ENCODE data around the gene FARSB.

The FARSB gene

GRCh38 chr2:222653280-222653679 is 2.6 kb downstream of the FARSB start:
- DNase-seq, result no peak
- no peaks in the 10 kb centered on the region for H3K9me3 ChIP-seq
- H3K36me3 ChIP-seq, result peaks cover 22% of the 10 kb centered on the region
- no peak for TF ChIP-seq CTCF (IDR thresholded peaks at IDR 0.05; ENCODE audit: low read depth, low read length)
- H3K4me3 ChIP-seq (ENCODE audit: low read depth, low read length), result no peak overlapping the region
- peaks cover 2% of the 10 kb centered on the region; the same call in 1 of the 2 replicates for H3K4me1 ChIP-seq
- H3K27me3 ChIP-seq, result no peaks in the 10 kb centered on the region

- Histone ChIP-seq H3K4me3 (ENCODE audit: low read depth, low read length) (no peak overlapping the region), H3K27me3 (no peaks in the 10 kb centered on the region), H3K4me1 (peaks cover 2% of the 10 kb centered on the region; the same call in 1 of the 2 replicates), H3K9me3 (no peaks in the 10 kb centered on the region), H3K36me3 (peaks cover 28% of the 10 kb centered on the region)
- TF ChIP-seq CTCF (IDR thresholded peaks at IDR 0.05; ENCODE audit: low read depth, low read length), result no peak
- DNase-seq, result no peak
Observed at GRCh38 chr2:222652491-222653255, 3.2 kb downstream of the FARSB start.

- H3K9me3 ChIP-seq, result no peaks in the 10 kb centered on the region
- H3K36me3 ChIP-seq, result peaks cover 35% of the 10 kb centered on the region
- peaks cover 2% of the 10 kb centered on the region; the same call in 1 of the 2 replicates for H3K4me1 ChIP-seq
- no peak overlapping the region for H3K4me3 ChIP-seq (ENCODE audit: low read depth, low read length)
- TF ChIP-seq CTCF (IDR thresholded peaks at IDR 0.05; ENCODE audit: low read depth, low read length), result no peak
- DNase-seq, result no peak
- H3K27me3 ChIP-seq, result no peaks in the 10 kb centered on the region
Observed at GRCh38 chr2:222651718-222652418, 4.0 kb downstream of the FARSB start.

- Histone ChIP-seq H3K27me3 (no peaks in the 10 kb centered on the region), H3K36me3 (peaks cover 38% of the 10 kb centered on the region), H3K9me3 (no peaks in the 10 kb centered on the region), H3K4me3 (ENCODE audit: low read depth, low read length) (no peak overlapping the region), H3K4me1 (peaks cover 2% of the 10 kb centered on the region; the same call in 1 of the 2 replicates)
- no peak for DNase-seq
- TF ChIP-seq CTCF (IDR thresholded peaks at IDR 0.05; ENCODE audit: low read depth, low read length), result no peak
Observed at GRCh38 chr2:222649801-222650200, 6.1 kb downstream of the FARSB start.

GRCh38 chr2:222646008-222646407 is 9.9 kb downstream of the FARSB start:
- H3K27me3 ChIP-seq, result no peaks in the 10 kb centered on the region
- no peak for DNase-seq
- H3K4me3 ChIP-seq (ENCODE audit: low read depth, low read length), result no peak overlapping the region
- TF ChIP-seq CTCF (IDR thresholded peaks at IDR 0.05; ENCODE audit: low read depth, low read length), result no peak
- no peaks in the 10 kb centered on the region for H3K4me1 ChIP-seq
- H3K36me3 ChIP-seq, result peaks cover 69% of the 10 kb centered on the region
- no peaks in the 10 kb centered on the region for H3K9me3 ChIP-seq

- no peaks in the 10 kb centered on the region for H3K27me3 ChIP-seq
Observed at GRCh38 chr2:222643134-222643533, 12.8 kb downstream of the FARSB start.

More at GRCh38 chr2:222643134-222643533, 12.8 kb downstream of the FARSB start:
- Histone ChIP-seq H3K4me3 (ENCODE audit: low read depth, low read length) (no peak overlapping the region), H3K9me3 (no peaks in the 10 kb centered on the region), H3K36me3 (peaks cover 71% of the 10 kb centered on the region), H3K4me1 (no peaks in the 10 kb centered on the region)
- no peak for TF ChIP-seq CTCF (IDR thresholded peaks at IDR 0.05; ENCODE audit: low read depth, low read length)
- DNase-seq, result no peak

Data from BE2C (cell line).